HG03196 (cell line): ENCODE results near the gene TUBA3D.
"Not testable (repeated sequence)": the region's sequence is repeated elsewhere in the genome, so short reads cannot be mapped to it uniquely, and the experiment has no call there.

ENCODE experiments used
- ATAC-seq: cut with Tn5 transposase; IDR thresholded peaks from one replicate; pipeline ENCODE4 v1.9.1; 2021; ENCODE audit not compliant: unreplicated experiment

Gene TUBA3D

GRCh38 chr2:131514408-131515166 lies 38.7 kb downstream of the TUBA3D start:
- ATAC-seq: peak; percentile 61

- peak; percentile 19 for ATAC-seq
Observed at GRCh38 chr2:131515235-131515634, 39.3 kb downstream of the TUBA3D start.

- ATAC-seq: no peak
Observed at GRCh38 chr2:131516011-131516410, 40.1 kb downstream of the TUBA3D start.

- ATAC-seq: not testable (repeated sequence)
Observed at GRCh38 chr2:131516621-131517020, 40.7 kb downstream of the TUBA3D start.

GRCh38 chr2:131517106-131517831 lies 41.4 kb downstream of the TUBA3D start:
- ATAC-seq: no peak

- ATAC-seq: not testable (repeated sequence)
Observed at GRCh38 chr2:131517856-131518255, 41.9 kb downstream of the TUBA3D start.

- ATAC-seq: not testable (repeated sequence)
Observed at GRCh38 chr2:131518531-131518930, 42.6 kb downstream of the TUBA3D start.

- ATAC-seq: no peak
Observed at GRCh38 chr2:131519466-131519865, 43.5 kb downstream of the TUBA3D start.

- ATAC-seq: not testable (repeated sequence)
Observed at GRCh38 chr2:131519871-131520470, 44.1 kb downstream of the TUBA3D start.

- no peak for ATAC-seq
Observed at GRCh38 chr2:131520526-131520925, 44.6 kb downstream of the TUBA3D start.

- ATAC-seq: not testable (repeated sequence)
Observed at GRCh38 chr2:131521524-131521923, 45.6 kb downstream of the TUBA3D start.

- no peak for ATAC-seq
Observed at GRCh38 chr2:131521961-131522781, 46.3 kb downstream of the TUBA3D start.

- ATAC-seq: not testable (repeated sequence)
Observed at GRCh38 chr2:131525256-131525655, 49.3 kb downstream of the TUBA3D start.

- ATAC-seq: peak; percentile 87
Observed at GRCh38 chr2:131527131-131528001, 51.4 kb downstream of the TUBA3D start, which contains the start of gene CCDC74A. Gene CCDC74A (plus strand): TSS chr2:131527888. CDS start chr2:131527971, 83 bp downstream.

GRCh38 chr2:131528981-131529863 lies 53.3 kb downstream of the TUBA3D start:
- peak; percentile 64 for ATAC-seq

GRCh38 chr2:131529864-131530445 lies 54.0 kb downstream of the TUBA3D start:
- ATAC-seq: peak; percentile 4

GRCh38 chr2:131530626-131531344 lies 54.9 kb downstream of the TUBA3D start:
- not testable (repeated sequence) for ATAC-seq
